GM10847 (cell line): ENCODE results near the gene CC2D2B.

ENCODE experiments used
- POLR2A ChIP-seq: IDR thresholded peaks from 2 replicates; pipeline ENCODE4 v1.6.1; 2011; ENCODE audit not compliant: insufficient read length; ENCODE audit errors: extremely low read depth

Gene CC2D2B

GRCh38 chr10:95982200-95982599, 74.4 kb downstream of the CC2D2B start:
- TF ChIP-seq POLR2A, result no peak

- TF ChIP-seq POLR2A, result no peak
Observed at GRCh38 chr10:95987685-95988426, 80.1 kb downstream of the CC2D2B start.

- no peak for TF ChIP-seq POLR2A
Observed at GRCh38 chr10:95988702-95989101, 80.9 kb downstream of the CC2D2B start.

- no peak for TF ChIP-seq POLR2A
Observed at GRCh38 chr10:95998255-95998784, 90.5 kb downstream of the CC2D2B start.

- TF ChIP-seq POLR2A, result no peak
Observed at GRCh38 chr10:96013956-96014355, 106.2 kb downstream of the CC2D2B start.

GRCh38 chr10:96014473-96015102, 106.8 kb downstream of the CC2D2B start:
- TF ChIP-seq POLR2A, result no peak

GRCh38 chr10:96017191-96017687, 109.5 kb downstream of the CC2D2B start:
- TF ChIP-seq POLR2A, result no peak

- TF ChIP-seq POLR2A, result no peak
Observed at GRCh38 chr10:96021332-96021731, 113.6 kb downstream of the CC2D2B start.

- no peak for TF ChIP-seq POLR2A
Observed at GRCh38 chr10:96022739-96023138, 115.0 kb downstream of the CC2D2B start.

GRCh38 chr10:96023168-96023567, 115.4 kb downstream of the CC2D2B start:
- TF ChIP-seq POLR2A, result no peak

- no peak for TF ChIP-seq POLR2A
Observed at GRCh38 chr10:96025566-96025965, 117.8 kb downstream of the CC2D2B start.

- TF ChIP-seq POLR2A, result no peak
Observed at GRCh38 chr10:96034625-96035024, 126.8 kb downstream of the CC2D2B start.

- no peak for TF ChIP-seq POLR2A
Observed at GRCh38 chr10:96038476-96039387, 131.0 kb downstream of the CC2D2B start.

- TF ChIP-seq POLR2A, result no peak
Observed at GRCh38 chr10:96041146-96041545, 133.4 kb downstream of the CC2D2B start.
